Keratinocyte (primary cell): ENCODE results near the gene SHC1. TPM values are rescaled to one million over a fixed set of nuclear protein-coding genes. Genes with fewer than 3 reads are reported as not detected.

Experiments
- DNase-seq: peaks from one replicate; pipeline ENCODE4 v3.0.0-alpha.2; 2011; ENCODE audit warnings: low read depth, missing footprints, low spot score
- FAIRE-seq: peaks from 2 replicates; lab custom pipeline; 2011; peaks lifted over from hg19 to GRCh38; lab: Jason Lieb, UNC
- H2AFZ ChIP-seq: 2 replicates; pipeline ENCODE4 v1.6.0; 2012; ENCODE audit warnings: low read length, control low read depth, inconsistent platforms; ENCODE audit not compliant: control insufficient read depth
- H3K27ac ChIP-seq: 2 replicates; pipeline ENCODE4 v1.5.1; 2011; ENCODE audit warnings: low read length; ENCODE audit not compliant: control insufficient read depth, insufficient read depth
- H3K27me3 ChIP-seq: 3 replicates; pipeline ENCODE4 v1.6.0; 2011; ENCODE audit warnings: low read length; ENCODE audit not compliant: control insufficient read depth, insufficient read depth; ENCODE audit errors: extremely low read depth
- H3K36me3 ChIP-seq, 2 experiments: 2 replicates in 1 of 2; 3 replicates in 1 of 2; pipeline ENCODE4 v1.5.1; 2011; ENCODE audit warnings: low read length in 2 of 2, mild to moderate bottlenecking in 1 of 2; ENCODE audit not compliant: control insufficient read depth in 2 of 2, insufficient read depth in 2 of 2; ENCODE audit errors: extremely low read depth in 1 of 2
- H3K4me1 ChIP-seq: 3 replicates; pipeline ENCODE4 v1.5.1; 2011; ENCODE audit warnings: low read length; ENCODE audit not compliant: control insufficient read depth, insufficient read depth; ENCODE audit errors: extremely low read depth
- H3K4me2 ChIP-seq: 3 replicates; pipeline ENCODE4 v1.6.0; 2011; ENCODE audit warnings: low read depth, low read length; ENCODE audit not compliant: control insufficient read depth, insufficient read depth; ENCODE audit errors: extremely low read depth
- H3K4me3 ChIP-seq, 3 experiments: fragments of 200-600 bp in 1 of 3; sonication (generic) in 1 of 3; 2 replicates in 2 of 3; 3 replicates in 1 of 3; pipeline ENCODE4 v1.5.1; 2011 to 2016; ENCODE audit warnings: low read length in 3 of 3, mild to moderate bottlenecking in 3 of 3, control low read depth in 2 of 3, inconsistent platforms in 1 of 3, low read depth in 1 of 3, mixed read lengths in 1 of 3, mixed run types in 1 of 3, moderate library complexity in 1 of 3; ENCODE audit not compliant: control insufficient read depth in 2 of 3, insufficient read depth in 2 of 3; ENCODE audit errors: extremely low read depth in 1 of 3
- H3K79me2 ChIP-seq: 2 replicates; pipeline ENCODE4 v1.6.0; 2012; ENCODE audit warnings: low read length; ENCODE audit not compliant: control insufficient read depth, insufficient read depth
- H3K9ac ChIP-seq: 3 replicates; pipeline ENCODE4 v1.6.0; 2011; ENCODE audit warnings: low read length; ENCODE audit not compliant: control insufficient read depth, insufficient read depth; ENCODE audit errors: extremely low read depth
- H3K9me1 ChIP-seq: 3 replicates; pipeline ENCODE4 v1.6.0; 2011; ENCODE audit warnings: low read length; ENCODE audit not compliant: control insufficient read depth, insufficient read depth; ENCODE audit errors: extremely low read depth
- H3K9me3 ChIP-seq: 2 replicates; pipeline ENCODE4 v1.5.1; 2012; ENCODE audit warnings: low read depth, low read length; ENCODE audit not compliant: control insufficient read depth
- H4K20me1 ChIP-seq: 3 replicates; pipeline ENCODE4 v1.6.0; 2011; ENCODE audit warnings: low read length; ENCODE audit not compliant: control insufficient read depth, insufficient read depth; ENCODE audit errors: extremely low read depth
- EZH2 ChIP-seq: IDR thresholded peaks from one replicate; pipeline ENCODE4 v1.6.1; 2012; ENCODE audit warnings: inconsistent platforms, mild to moderate bottlenecking, low read length, moderate library complexity
- dilution Hi-C: fragments of 300-500 bp; cut with MboI; formaldehyde crosslinking; loops from one replicate; pipeline ENCODE4 v1.7.0; 2020; ENCODE audit warnings: low sequenced_read_pairs; ENCODE audit not compliant: extremely low pct_ligation_motif_present
- polyA plus RNA-seq, 5 experiments: library from polyadenylated mRNA; depleted of rRNA in 3 of 5; stranded (reverse) in 3 of 5; stranded (forward) in 1 of 5; unstranded in 1 of 5; fragments of >200 nt; gene quantifications; 1 replicate in 1 of 5; 2 replicates in 3 of 5; 3 replicates in 1 of 5; pipeline versions ENCODE4 v1.2.1 to v1.2.3, GENCODE V29; 2011 to 2012; ENCODE audit warnings: missing spikeins in 2 of 5, low read depth in 1 of 5, low replicate concordance in 1 of 5
- TF ChIP-seq, protein P1 (sequence below), 3 experiments: IDR thresholded peaks in 1 of 3; conservative IDR thresholded peaks in 1 of 3; optimal IDR thresholded peaks in 1 of 3; 2 replicates in 2 of 3; 3 replicates in 1 of 3; pipeline versions ENCODE3 to v1.5.1; 2011; ENCODE audit warnings: low read length in 3 of 3, mild to moderate bottlenecking in 3 of 3, moderate library complexity in 2 of 3, control low read depth in 1 of 3, inconsistent platforms in 1 of 3; ENCODE audit not compliant: insufficient read depth in 2 of 3; ENCODE audit errors: extremely low read depth in 1 of 3

The SHC1 gene
- polyA plus RNA-seq, 1 donor (not counting 4 experiments of a cell fraction or from before 2014, with no cell fraction given): 245 TPM

DNA sequence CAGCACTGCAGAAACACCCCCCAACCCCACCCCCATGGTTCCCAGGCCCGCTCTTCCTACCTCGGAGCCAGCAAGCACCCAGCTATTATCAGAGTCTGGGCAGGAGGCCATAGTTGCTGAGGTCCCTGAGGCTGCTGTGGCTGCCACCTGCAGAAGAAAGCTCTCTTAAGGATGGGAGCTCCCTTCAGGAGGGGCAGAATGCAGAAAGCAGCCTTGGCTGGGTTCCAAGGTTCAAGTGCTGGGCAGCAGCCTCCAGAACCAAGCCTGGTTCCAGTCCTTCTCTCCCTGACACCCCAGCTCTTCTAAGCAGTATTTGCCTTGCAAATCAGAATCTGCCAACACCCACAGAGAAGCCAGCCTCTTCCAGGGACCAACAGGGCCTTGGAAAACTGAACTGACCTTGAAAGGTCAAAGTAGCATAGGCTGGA is 16.9 kb downstream of the SHC1 start:
- TF ChIP-seq EZH2: no peak
- TF ChIP-seq, protein P1, sequence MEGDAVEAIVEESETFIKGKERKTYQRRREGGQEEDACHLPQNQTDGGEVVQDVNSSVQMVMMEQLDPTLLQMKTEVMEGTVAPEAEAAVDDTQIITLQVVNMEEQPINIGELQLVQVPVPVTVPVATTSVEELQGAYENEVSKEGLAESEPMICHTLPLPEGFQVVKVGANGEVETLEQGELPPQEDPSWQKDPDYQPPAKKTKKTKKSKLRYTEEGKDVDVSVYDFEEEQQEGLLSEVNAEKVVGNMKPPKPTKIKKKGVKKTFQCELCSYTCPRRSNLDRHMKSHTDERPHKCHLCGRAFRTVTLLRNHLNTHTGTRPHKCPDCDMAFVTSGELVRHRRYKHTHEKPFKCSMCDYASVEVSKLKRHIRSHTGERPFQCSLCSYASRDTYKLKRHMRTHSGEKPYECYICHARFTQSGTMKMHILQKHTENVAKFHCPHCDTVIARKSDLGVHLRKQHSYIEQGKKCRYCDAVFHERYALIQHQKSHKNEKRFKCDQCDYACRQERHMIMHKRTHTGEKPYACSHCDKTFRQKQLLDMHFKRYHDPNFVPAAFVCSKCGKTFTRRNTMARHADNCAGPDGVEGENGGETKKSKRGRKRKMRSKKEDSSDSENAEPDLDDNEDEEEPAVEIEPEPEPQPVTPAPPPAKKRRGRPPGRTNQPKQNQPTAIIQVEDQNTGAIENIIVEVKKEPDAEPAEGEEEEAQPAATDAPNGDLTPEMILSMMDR (optimal IDR thresholded peaks at IDR 0.05 in 1 of 3, IDR thresholded peaks at IDR 0.05 in 1 of 3, conservative IDR thresholded peaks at IDR 0.05 in 1 of 3; ENCODE audit: extremely low read depth in 1 of 3, insufficient read depth in 2 of 3, low read length in 3 of 3): no peak
- Histone ChIP-seq H3K9me3 (no peaks in the 10 kb centered on the region), H3K9me1 (no peaks in the 10 kb centered on the region), H3K27me3 (no peaks in the 10 kb centered on the region), H3K36me3 (peaks cover 9 to 10% of the 10 kb centered on the region in 2 experiments), H3K4me3 (no peak overlapping the region), H3K27ac (no peak overlapping the region), H4K20me1 (no peaks in the 10 kb centered on the region), H3K4me1 (peaks cover 20% of the 10 kb centered on the region), H2AFZ (no peak overlapping the region), H3K4me2 (no peak overlapping the region), H3K9ac (no peak overlapping the region), H3K79me2 (peaks cover under 1% of the 10 kb centered on the region)
- DNase-seq: no peak
- dilution Hi-C loops: no loop called here
- no peak for FAIRE-seq

DNA sequence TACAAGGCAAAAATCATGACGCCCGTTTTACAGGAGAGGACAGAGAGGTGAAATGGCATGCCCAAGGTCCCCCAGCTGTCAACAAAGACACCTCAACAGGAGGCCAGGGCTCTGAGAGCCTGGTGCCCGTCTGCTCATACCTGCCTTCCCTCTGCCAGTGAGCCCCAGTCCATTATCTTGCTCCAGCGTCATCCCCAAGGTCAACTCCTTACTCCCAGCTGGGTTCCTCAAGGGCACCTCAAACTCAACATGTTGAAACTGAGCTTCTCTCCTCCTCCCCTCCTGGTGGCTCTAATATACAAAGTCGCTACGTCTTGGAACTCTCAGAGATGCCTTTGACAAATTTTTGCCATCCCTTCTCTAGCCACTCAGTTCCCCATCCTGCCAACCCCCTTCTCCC is 17.9 kb downstream of the SHC1 start:
- FAIRE-seq: no peak
- Histone ChIP-seq H3K4me2 (no peak overlapping the region), H4K20me1 (no peaks in the 10 kb centered on the region), H3K9me3 (no peaks in the 10 kb centered on the region), H3K36me3 (peaks cover 2 to 11% of the 10 kb centered on the region in 2 experiments), H3K27ac (no peak overlapping the region), H3K4me3 (no peak overlapping the region), H3K79me2 (no peaks in the 10 kb centered on the region), H3K9me1 (no peaks in the 10 kb centered on the region), H3K4me1 (peaks cover 19% of the 10 kb centered on the region), H3K9ac (no peak overlapping the region), H2AFZ (no peak overlapping the region), H3K27me3 (no peaks in the 10 kb centered on the region)
- dilution Hi-C loops: no loop called here
- TF ChIP-seq, protein P1 (optimal IDR thresholded peaks at IDR 0.05 in 1 of 3, IDR thresholded peaks at IDR 0.05 in 1 of 3, conservative IDR thresholded peaks at IDR 0.05 in 1 of 3; ENCODE audit: extremely low read depth in 1 of 3, insufficient read depth in 2 of 3, low read length in 3 of 3): no peak
- no peak for TF ChIP-seq EZH2
- DNase-seq: no peak
